Tibial nerve (tissue), 3 donors: ENCODE measurements around the gene CYP46A1.

Experiments used
- CTCF ChIP-seq, 5 experiments: fragments of 200-600 bp in 3 of 5; fragments of 450-650 bp in 2 of 5; sonication (generic) in 3 of 5; IDR thresholded peaks; one replicate each; pipeline ENCODE4 v1.5.1; 2016 to 2019; ENCODE audit warnings: antibody characterized with exemption in 5 of 5, mild to moderate bottlenecking in 3 of 5, moderate library complexity in 2 of 5
- POLR2A ChIP-seq, 2 donors: fragments of 450-650 bp; IDR thresholded peaks; one replicate each; pipeline ENCODE4 v1.6.1; 2017; ENCODE audit warnings: antibody characterized with exemption in 2 of 2, mild to moderate bottlenecking in 2 of 2, moderate library complexity in 2 of 2

- TF ChIP-seq CTCF (IDR thresholded peaks at IDR 0.05) = no peak
- no peak for TF ChIP-seq POLR2A (IDR thresholded peaks at IDR 0.05)
Observed at GRCh38 chr14:99732436-99733210, 48.5 kb downstream of the CYP46A1 start.
